ENCODE data around the gene CFC1B.
"Not testable (repeated sequence)": the region's sequence is repeated elsewhere in the genome, so short reads cannot be mapped to it uniquely, and the experiment has no call there.

DNA sequence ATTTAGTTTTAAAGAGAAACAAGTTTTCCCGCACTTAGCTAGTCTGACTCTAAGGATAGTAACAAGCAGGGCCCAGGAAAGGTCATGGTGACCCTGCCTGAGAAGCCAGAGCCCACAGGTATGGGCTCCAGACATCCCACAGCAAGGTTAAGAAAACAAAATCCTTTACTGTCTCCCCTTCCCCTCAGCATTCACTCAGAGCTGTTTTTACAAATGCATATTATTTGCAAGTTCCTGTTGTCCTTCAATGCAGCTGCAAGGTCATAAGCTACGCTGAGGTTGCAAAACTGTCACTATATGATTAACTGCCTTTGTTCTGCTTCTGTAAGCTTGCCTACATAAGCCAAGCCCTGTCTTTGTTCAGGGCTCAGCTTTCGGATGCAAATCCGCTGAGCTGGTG, 29.9 kb upstream of the CFC1B start:
- TF ChIP-seq POLR2A (IDR thresholded peaks at IDR 0.05) = not testable (repeated sequence)
- TF ChIP-seq, protein P1, sequence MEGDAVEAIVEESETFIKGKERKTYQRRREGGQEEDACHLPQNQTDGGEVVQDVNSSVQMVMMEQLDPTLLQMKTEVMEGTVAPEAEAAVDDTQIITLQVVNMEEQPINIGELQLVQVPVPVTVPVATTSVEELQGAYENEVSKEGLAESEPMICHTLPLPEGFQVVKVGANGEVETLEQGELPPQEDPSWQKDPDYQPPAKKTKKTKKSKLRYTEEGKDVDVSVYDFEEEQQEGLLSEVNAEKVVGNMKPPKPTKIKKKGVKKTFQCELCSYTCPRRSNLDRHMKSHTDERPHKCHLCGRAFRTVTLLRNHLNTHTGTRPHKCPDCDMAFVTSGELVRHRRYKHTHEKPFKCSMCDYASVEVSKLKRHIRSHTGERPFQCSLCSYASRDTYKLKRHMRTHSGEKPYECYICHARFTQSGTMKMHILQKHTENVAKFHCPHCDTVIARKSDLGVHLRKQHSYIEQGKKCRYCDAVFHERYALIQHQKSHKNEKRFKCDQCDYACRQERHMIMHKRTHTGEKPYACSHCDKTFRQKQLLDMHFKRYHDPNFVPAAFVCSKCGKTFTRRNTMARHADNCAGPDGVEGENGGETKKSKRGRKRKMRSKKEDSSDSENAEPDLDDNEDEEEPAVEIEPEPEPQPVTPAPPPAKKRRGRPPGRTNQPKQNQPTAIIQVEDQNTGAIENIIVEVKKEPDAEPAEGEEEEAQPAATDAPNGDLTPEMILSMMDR (IDR thresholded peaks at IDR 0.05) = not testable (repeated sequence)

Data from suprapubic skin (tissue), 3 donors.